Activated CD4-positive, alpha-beta T cell treated with anti-CD3 and anti-CD28 coated beads, Interleukin-10, Interleukin-2, amounts not matched to agents 100 ng/mL and 50 ng/mL, durations not matched to agents 16 hours and 8 hours (primary cell): Measurements from ENCODE around the gene TANC1.

ENCODE experiments used
- DNase-seq: peaks from one replicate; pipeline ENCODE4 v3.0.0-alpha.2; 2020

Gene TANC1

GRCh38 chr2:159232456-159233170 is 264.2 kb downstream of the TANC1 start:
- DNase-seq: no peak

GRCh38 chr2:159234868-159235267 is 266.4 kb downstream of the TANC1 start:
- DNase-seq: no peak

GRCh38 chr2:159243529-159243928 is 275.1 kb downstream of the TANC1 start:
- DNase-seq: no peak

GRCh38 chr2:159246325-159246988 is 278.0 kb downstream of the TANC1 start:
- DNase-seq: no peak

- peak; percentile 7 for DNase-seq
Observed at GRCh38 chr2:159249990-159250715, 281.7 kb downstream of the TANC1 start.

- DNase-seq: no peak
Observed at GRCh38 chr2:159251296-159252173, 283.1 kb downstream of the TANC1 start.

GRCh38 chr2:159252905-159253304 is 284.5 kb downstream of the TANC1 start:
- no peak for DNase-seq

GRCh38 chr2:159256159-159256558 is 287.7 kb downstream of the TANC1 start:
- DNase-seq: no peak

- no peak for DNase-seq
Observed at GRCh38 chr2:159262226-159262625, 293.8 kb downstream of the TANC1 start.

- no peak for DNase-seq
Observed at GRCh38 chr2:159262904-159263303, 294.5 kb downstream of the TANC1 start.

GRCh38 chr2:159265171-159265576 is 296.7 kb downstream of the TANC1 start:
- no peak for DNase-seq

- DNase-seq: no peak
Observed at GRCh38 chr2:159266554-159266953, 298.1 kb downstream of the TANC1 start.

GRCh38 chr2:159267921-159268320 is 299.5 kb downstream of the TANC1 start:
- DNase-seq: no peak

GRCh38 chr2:159270744-159271379 is 302.4 kb downstream of the TANC1 start:
- no peak for DNase-seq

GRCh38 chr2:159272156-159272555 is 303.7 kb downstream of the TANC1 start:
- no peak for DNase-seq

GRCh38 chr2:159275111-159275510 is 306.7 kb downstream of the TANC1 start:
- no peak for DNase-seq

- DNase-seq: no peak
Observed at GRCh38 chr2:159279700-159280099, 311.3 kb downstream of the TANC1 start.

GRCh38 chr2:159281002-159281401 is 312.6 kb downstream of the TANC1 start:
- DNase-seq: no peak
